ENCODE data around the gene DENND5A. TPM values are rescaled to one million over a fixed set of nuclear protein-coding genes. Genes with fewer than 3 reads are reported as not detected.

DENND5A gene
- total and polyA plus RNA-seq, 9 of the 15 experiments (the other 6 are each of a cell fraction or from before 2014, with no cell fraction given): 11.7 to 130 (median 46.3) TPM

DNA sequence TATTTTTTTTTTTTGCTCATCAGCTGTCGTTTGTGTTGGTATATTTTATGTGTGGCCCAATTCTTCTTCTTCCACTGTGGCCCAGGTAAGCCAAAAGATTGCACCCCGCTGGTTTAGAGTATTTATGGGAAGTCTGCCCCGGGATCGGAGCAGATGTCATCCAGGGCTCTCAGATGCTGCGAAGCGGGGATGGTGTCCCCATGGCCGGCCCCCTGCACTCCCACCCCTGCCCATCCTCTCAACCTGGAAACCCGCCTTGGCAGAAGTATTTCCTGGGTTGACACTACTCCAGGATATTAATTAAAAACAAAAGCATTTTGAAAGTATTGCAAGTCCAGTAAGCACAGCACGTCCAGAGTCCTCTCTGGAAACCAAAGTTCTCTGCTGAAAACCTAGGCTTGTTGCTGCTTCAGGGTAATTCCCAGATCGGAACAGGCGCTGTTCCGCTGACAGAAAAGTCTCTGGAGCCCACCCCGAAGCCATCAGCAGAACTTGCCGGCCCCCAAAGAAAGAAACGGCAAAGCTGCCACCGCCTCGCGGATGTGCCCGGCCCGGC, 174.6 kb downstream of the DENND5A start:
- no peaks in the 10 kb centered on the region for H3K79me2 ChIP-seq (ENCODE audit: control insufficient read depth, insufficient read depth, low read length)
- no peak overlapping the region for H3K9ac ChIP-seq (ENCODE audit: insufficient read depth in 1 of 2, low read depth in 2 of 2, low read length in 2 of 2)
- no peaks in the 10 kb centered on the region for H3K9me1 ChIP-seq (ENCODE audit: control insufficient read depth, insufficient read depth, low read length)
- H3K9me3 ChIP-seq (replicated peaks; ENCODE audit: control insufficient read depth, insufficient read depth, low read depth, low read length): no peaks in the 10 kb centered on the region
- ATAC-seq (no peak), FAIRE-seq (no peak), DNase-seq (ENCODE audit: extremely low read depth in 1 of 4, low spot score in 3 of 4) (no peak)
- H4K20me1 ChIP-seq (replicated peaks; ENCODE audit: control insufficient read depth, insufficient read depth, low read length): no peaks in the 10 kb centered on the region
- no peak overlapping the region for H3K4me2 ChIP-seq (ENCODE audit: insufficient read depth, low read length)
- no TSS peak for BruUV-seq (replicated peaks)
- H3K36me3 ChIP-seq (ENCODE audit: control insufficient read depth, insufficient read depth, low read length): no peaks in the 10 kb centered on the region
- 15% methylated on average over 16 of the region's 20 CpGs for WGBS (ENCODE audit: insufficient coverage, low coverage, missing lambda C conversion rate)
- peaks cover 0 to 13% of the 10 kb centered on the region in 2 experiments; a peak in 2 of 5 replicates for H3K4me1 ChIP-seq (replicated peaks in 1 of 2; ENCODE audit: control insufficient read depth in 2 of 2, insufficient read depth in 2 of 2, low read length in 2 of 2)
- no peak overlapping the region for H3K4me3 ChIP-seq
- ChIA-PET CTCF (ENCODE audit: low intra/inter-chr PET ratio) (interaction anchor here (0.6 kb wide), 1 partner anchor 75 kb away, joined by 3 read pairs; no protein-coding TSS in a partner anchor), POLR2A (interaction anchor here (0.6 to 1.1 kb wide), 2 partner anchors 17 to 126 kb away, joined by 3 to 4 read pairs; no protein-coding TSS in a partner anchor)
- TF ChIP-seq POLR2B (IDR thresholded peaks at IDR 0.05; ENCODE audit: low read depth, partially characterized antibody) (no peak), MAZ (CRISPR knock-in tag; conservative IDR thresholded peaks at IDR 0.05 in 1 of 2, IDR thresholded peaks at IDR 0.05 in 1 of 2) (no peak), FOXJ3 (CRISPR knock-in tag; IDR thresholded peaks at IDR 0.05) (no peak), ZNF445 (CRISPR knock-in tag; IDR thresholded peaks at IDR 0.05; ENCODE audit: low read depth) (no peak), PRPF4 (IDR thresholded peaks at IDR 0.05; ENCODE audit: insufficient read depth, low read depth, low read length, poor library complexity, severe bottlenecking) (no peak), CBX2 (IDR thresholded peaks at IDR 0.05; ENCODE audit: insufficient read depth, low read length, poor library complexity, severe bottlenecking) (no peak)
- in situ Hi-C loops (cut with MboI): no loop called here
- intact Hi-C loops (cut with micrococcal nuclease): no loop called here
- no peak overlapping the region for H3K27ac ChIP-seq (ENCODE audit: extremely low read depth, low read depth, low read length)
- no peak overlapping the region for H2AFZ ChIP-seq (ENCODE audit: low read depth, low read length)
- peaks cover 44 to 75% of the 10 kb centered on the region in 2 experiments for H3K27me3 ChIP-seq (ENCODE audit: control insufficient read depth in 2 of 2, insufficient read depth in 2 of 2, low read length in 2 of 2)
